Measurements from ENCODE around the gene COP1. TPM values are rescaled to one million over a fixed set of nuclear protein-coding genes. Genes with fewer than 3 reads are reported as not detected.

COP1 gene
- total and polyA plus RNA-seq, 3 donors from 2014 or later = 63.7 to 103 (median 92.9) TPM

DNA sequence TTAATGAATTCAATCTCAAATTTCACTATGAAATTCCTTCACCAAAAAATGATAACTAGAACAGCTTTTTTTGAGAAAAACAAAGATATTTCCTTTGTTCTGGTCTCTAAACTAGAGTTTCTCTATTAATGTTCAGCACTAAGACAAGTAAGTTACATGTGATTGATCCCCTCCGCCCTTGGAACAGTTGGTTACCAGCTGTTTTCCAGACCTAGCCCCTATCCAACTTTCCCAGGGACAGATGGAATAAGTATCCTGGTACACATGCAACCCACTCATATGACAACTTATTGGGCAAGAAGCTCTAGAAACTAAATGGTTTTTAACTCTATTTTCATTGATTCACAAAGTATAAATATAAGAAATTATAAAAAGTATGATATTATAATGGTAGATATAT, 140.4 kb downstream of the COP1 start:
- no peak for DNase-seq

GRCh38 chr1:176058686-176059085, 148.4 kb downstream of the COP1 start:
- 49 to 87% methylated on average over 2 of the region's 2 CpGs for WGBS, 2 donors
- intact Hi-C loops (cut with DNase I; ENCODE audit: low total_unique reads) = no loop called here

More for the DNA sequence above, 140.4 kb downstream of the COP1 start:
- 95 to 97% methylated on average over 1 of the region's 1 CpG for WGBS, 2 donors
- no peaks in the 10 kb centered on the region for H3K4me1 ChIP-seq
- TF ChIP-seq, protein P1, sequence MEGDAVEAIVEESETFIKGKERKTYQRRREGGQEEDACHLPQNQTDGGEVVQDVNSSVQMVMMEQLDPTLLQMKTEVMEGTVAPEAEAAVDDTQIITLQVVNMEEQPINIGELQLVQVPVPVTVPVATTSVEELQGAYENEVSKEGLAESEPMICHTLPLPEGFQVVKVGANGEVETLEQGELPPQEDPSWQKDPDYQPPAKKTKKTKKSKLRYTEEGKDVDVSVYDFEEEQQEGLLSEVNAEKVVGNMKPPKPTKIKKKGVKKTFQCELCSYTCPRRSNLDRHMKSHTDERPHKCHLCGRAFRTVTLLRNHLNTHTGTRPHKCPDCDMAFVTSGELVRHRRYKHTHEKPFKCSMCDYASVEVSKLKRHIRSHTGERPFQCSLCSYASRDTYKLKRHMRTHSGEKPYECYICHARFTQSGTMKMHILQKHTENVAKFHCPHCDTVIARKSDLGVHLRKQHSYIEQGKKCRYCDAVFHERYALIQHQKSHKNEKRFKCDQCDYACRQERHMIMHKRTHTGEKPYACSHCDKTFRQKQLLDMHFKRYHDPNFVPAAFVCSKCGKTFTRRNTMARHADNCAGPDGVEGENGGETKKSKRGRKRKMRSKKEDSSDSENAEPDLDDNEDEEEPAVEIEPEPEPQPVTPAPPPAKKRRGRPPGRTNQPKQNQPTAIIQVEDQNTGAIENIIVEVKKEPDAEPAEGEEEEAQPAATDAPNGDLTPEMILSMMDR (IDR thresholded peaks at IDR 0.05) = no peak
- TF ChIP-seq POLR2A (IDR thresholded peaks at IDR 0.05) = no peak
- no peak overlapping the region for H3K4me3 ChIP-seq
- intact Hi-C loops (cut with DNase I; ENCODE audit: low total_unique reads) = no loop called here
- H3K36me3 ChIP-seq (ENCODE audit: low read depth, missing control alignments) = no peaks in the 10 kb centered on the region
- no peak overlapping the region for H3K27ac ChIP-seq
- H3K9me3 ChIP-seq = no peaks in the 10 kb centered on the region
- no peaks in the 10 kb centered on the region for H3K27me3 ChIP-seq

DNA sequence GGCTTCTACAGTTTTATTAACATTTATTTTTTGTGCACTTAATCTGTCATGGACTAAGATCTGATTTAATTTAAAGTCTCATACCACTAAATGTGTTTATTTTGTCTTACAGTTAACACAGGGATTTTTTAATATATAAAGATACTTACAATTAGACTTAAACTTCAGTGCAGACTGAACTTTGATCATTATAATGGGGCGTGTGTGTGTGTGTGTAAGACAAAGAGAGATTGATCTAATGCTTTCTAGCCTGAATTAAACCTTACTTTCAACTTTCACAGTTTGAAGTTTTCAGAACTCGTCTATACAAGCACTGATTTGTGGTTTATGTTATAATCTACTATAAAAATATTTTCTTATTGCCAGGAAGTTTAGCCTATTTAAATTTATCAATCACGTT, 150.8 kb downstream of the COP1 start:
- WGBS, 2 donors = 85 to 89% methylated on average over 3 of the region's 3 CpGs
- H3K27ac ChIP-seq = no peak overlapping the region
- TF ChIP-seq, protein P1 (IDR thresholded peaks at IDR 0.05) = no peak
- TF ChIP-seq POLR2A (IDR thresholded peaks at IDR 0.05) = no peak
- H3K27me3 ChIP-seq = no peaks in the 10 kb centered on the region
- H3K4me3 ChIP-seq = no peak overlapping the region
- intact Hi-C loops (cut with DNase I; ENCODE audit: low total_unique reads) = no loop called here
- DNase-seq = no peak
- no peaks in the 10 kb centered on the region for H3K9me3 ChIP-seq
- H3K4me1 ChIP-seq = no peaks in the 10 kb centered on the region
- no peaks in the 10 kb centered on the region for H3K36me3 ChIP-seq (ENCODE audit: low read depth, missing control alignments)

More at GRCh38 chr1:176058686-176059085, 148.4 kb downstream of the COP1 start:
- no peak for TF ChIP-seq POLR2A (IDR thresholded peaks at IDR 0.05)
- TF ChIP-seq, protein P1 (IDR thresholded peaks at IDR 0.05) = no peak
- Histone ChIP-seq H3K36me3 (ENCODE audit: low read depth, missing control alignments) (no peaks in the 10 kb centered on the region), H3K27me3 (no peaks in the 10 kb centered on the region), H3K27ac (no peak overlapping the region), H3K4me1 (no peaks in the 10 kb centered on the region), H3K4me3 (no peak overlapping the region), H3K9me3 (no peaks in the 10 kb centered on the region)
- DNase-seq = no peak

DNA sequence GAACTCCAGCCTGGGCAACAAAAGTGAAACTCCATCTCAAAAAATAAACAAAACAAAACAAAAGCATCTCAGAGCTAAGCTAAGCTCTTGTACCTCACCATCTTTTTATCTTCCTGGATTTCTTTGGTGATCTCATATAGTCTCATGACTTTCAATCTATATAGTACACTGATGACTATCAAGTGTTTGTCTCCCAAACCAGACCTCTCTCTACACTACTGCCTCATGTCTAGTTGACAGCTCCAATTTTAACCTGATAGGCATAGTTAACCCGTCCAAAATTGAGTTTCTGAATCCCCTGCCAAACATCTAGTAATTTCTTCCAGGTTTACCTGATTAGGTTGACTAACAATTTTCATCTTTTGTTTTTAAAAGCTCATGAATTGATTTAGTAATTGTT, 151.7 kb downstream of the COP1 start:
- no peaks in the 10 kb centered on the region for H3K4me1 ChIP-seq
- H3K9me3 ChIP-seq = no peaks in the 10 kb centered on the region
- no peak for TF ChIP-seq POLR2A (IDR thresholded peaks at IDR 0.05)
- TF ChIP-seq, protein P1 (IDR thresholded peaks at IDR 0.05) = no peak
- WGBS, 2 donors = 90 to 95% methylated on average over 1 of the region's 1 CpG
- H3K4me3 ChIP-seq = no peak overlapping the region
- no peaks in the 10 kb centered on the region for H3K27me3 ChIP-seq
- H3K36me3 ChIP-seq (ENCODE audit: low read depth, missing control alignments) = no peaks in the 10 kb centered on the region
- DNase-seq = no peak
- intact Hi-C loops (cut with DNase I; ENCODE audit: low total_unique reads) = no loop called here
- H3K27ac ChIP-seq = no peak overlapping the region

GRCh38 chr1:176051902-176052518, 155.1 kb downstream of the COP1 start:
- Histone ChIP-seq H3K27ac (no peak overlapping the region), H3K36me3 (ENCODE audit: low read depth, missing control alignments) (no peaks in the 10 kb centered on the region), H3K27me3 (no peaks in the 10 kb centered on the region), H3K4me1 (no peaks in the 10 kb centered on the region), H3K9me3 (no peaks in the 10 kb centered on the region), H3K4me3 (no peak overlapping the region)
- no peak for DNase-seq
- 81 to 91% methylated on average over 4 of the region's 4 CpGs for WGBS, 2 donors
- intact Hi-C loops (cut with DNase I; ENCODE audit: low total_unique reads) = no loop called here
- no peak for TF ChIP-seq POLR2A (IDR thresholded peaks at IDR 0.05)
